Heart right ventricle (tissue), 16 donors: Measurements from ENCODE around the gene PLCB4. TPM values are rescaled to one million over a fixed set of nuclear protein-coding genes. Genes with fewer than 3 reads are reported as not detected.
A peak's percentile ranks its signal among the peaks of the same experiment; 100 is the strongest.

Source experiments
- ATAC-seq, 8 donors: fragments of 200-7000 bp; cut with Tn5 transposase; one replicate each; pipeline ENCODE4 v1.9.1; 2020; ENCODE audit warnings: mild to moderate bottlenecking in 8 of 8, moderate library complexity in 8 of 8, moderate number of reproducible peaks in 1 of 8
- DNase-seq, 2 donors: peaks; one replicate each; pipeline ENCODE4 v3.0.0-alpha.2; 2020
- H3K27ac ChIP-seq, 10 donors: fragments of 200-600 bp; sonication (generic) in 2 of 10; one replicate each; pipeline versions ENCODE4 v1.5.0 to v1.8.0; 2020 to 2022; ENCODE audit warnings: mild to moderate bottlenecking in 3 of 10
- H3K27me3 ChIP-seq, 7 donors: fragments of 200-600 bp; one replicate each; pipeline ENCODE4 v1.8.0; 2021 to 2022; ENCODE audit warnings: mild to moderate bottlenecking in 2 of 7
- H3K36me3 ChIP-seq, 9 donors: fragments of 200-600 bp; sonication (generic) in 1 of 9; one replicate each; pipeline versions ENCODE4 v1.5.0 to v1.8.0; 2020 to 2022; ENCODE audit warnings: mild to moderate bottlenecking in 2 of 9
- H3K4me1 ChIP-seq, 9 donors: fragments of 200-600 bp; sonication (generic) in 1 of 9; one replicate each; pipeline versions ENCODE4 v1.5.0 to v1.8.0; 2020 to 2022; ENCODE audit warnings: mild to moderate bottlenecking in 4 of 9
- H3K4me3 ChIP-seq, 10 donors: fragments of 200-600 bp; sonication (generic) in 2 of 10; one replicate each; pipeline versions ENCODE4 v1.5.0 to v1.8.0; 2020 to 2022; ENCODE audit warnings: mild to moderate bottlenecking in 7 of 10, moderate library complexity in 2 of 10
- H3K9me3 ChIP-seq, 11 donors: fragments of 200-600 bp in 10 of 11; sonication (generic) in 2 of 11; one replicate each; pipeline versions ENCODE4 v1.5.0 to v1.8.0; 2013 to 2022; ENCODE audit warnings: mild to moderate bottlenecking in 2 of 11, control low read depth in 1 of 11, moderate library complexity in 1 of 11
- WGBS, 2 donors: extraction: QIAGEN DNeasy Blood & Tissue Kit; methylation state at CpG; one replicate each; pipeline ENCODE4 v1.1.7; 2013; ENCODE audit warnings: inconsistent platforms in 1 of 2; 5-methylcytosine and 5-hydroxymethylcytosine counted together
- intact Hi-C, 10 donors: fragments of 100-400 bp; cut with DNase I; formaldehyde crosslinking; loops; one replicate each; pipeline versions ENCODE4 v1.11.1 to v1.14.2; 2022
- polyA plus RNA-seq, 2 donors: library from polyadenylated mRNA; stranded (reverse); fragments of 200-250 nt; gene quantifications; one replicate each; pipeline ENCODE4 v1.2.3, GENCODE V29; 2013
- total RNA-seq, 10 donors: library from RNA; stranded (reverse); fragmentation: NEBNext Ultra II Directional in 3 of 10; extraction: Animal tissue kit (Norgen Biotek cat#: 25700) in 3 of 10; gene quantifications; one replicate each; pipeline versions ENCODE4 v1.2.1 to v1.2.4, GENCODE V29; 2021 to 2023
- TF ChIP-seq, protein P1 (sequence below), 9 donors: fragments of 200-600 bp; sonication (generic) in 2 of 9; IDR thresholded peaks; one replicate each; pipeline versions ENCODE4 v1.5.0 to v1.8.0; 2021 to 2022; ENCODE audit warnings: antibody characterized with exemption in 9 of 9, mild to moderate bottlenecking in 5 of 9, moderate library complexity in 1 of 9
- donor health status: Arrhythmogenic right ventricular cardiomyopathy.
- donor health status: ischemic (EF 13 %, LVEDD 7.1; RV severe dilation, severe dysfunction).
- donor health status: healthy with polysubstance abuse.
- donor health status: DM: no; HTN: yes; CAD: no.
- donor health status: DM: no; HTN: no; CAD: no.
- donor health status: ischemic (EF 25% LVEDD 6.9; RV normal size, moderate dysfunction).
- donor health status: ischemic (EF 25% LVEDD 5.7; RV mildly dilated, moderate dysfunction).
- donor health status: healthy.
- donor health status: DM: yes; HTN: yes; CAD: no.
- donor health status: Ischemic cardiomyopathy.
- donor health status: ischemic (EF 35%, LVEDD 5.7; RV mildly dilated, moderate dysfunction).
- donor health status: nonischemic (EF 11% LVEDD 7.7; RV severe dilation, severe dysfunction).
- donor health status: DM: yes; HTN: yes; CAD: no.
- donor health status: PGD.
- donor health status: ischemic (EF 29% LVEDD 5.4; RV normal size, mild dysfunction).
- donor health status: nonischemic (EF 23%, LVEDD 6.1; RV moderate dilation, normal function).

PLCB4 gene
- total and polyA plus RNA-seq, 12 donors = 3.6 to 33.3 (median 28.4) TPM

DNA sequence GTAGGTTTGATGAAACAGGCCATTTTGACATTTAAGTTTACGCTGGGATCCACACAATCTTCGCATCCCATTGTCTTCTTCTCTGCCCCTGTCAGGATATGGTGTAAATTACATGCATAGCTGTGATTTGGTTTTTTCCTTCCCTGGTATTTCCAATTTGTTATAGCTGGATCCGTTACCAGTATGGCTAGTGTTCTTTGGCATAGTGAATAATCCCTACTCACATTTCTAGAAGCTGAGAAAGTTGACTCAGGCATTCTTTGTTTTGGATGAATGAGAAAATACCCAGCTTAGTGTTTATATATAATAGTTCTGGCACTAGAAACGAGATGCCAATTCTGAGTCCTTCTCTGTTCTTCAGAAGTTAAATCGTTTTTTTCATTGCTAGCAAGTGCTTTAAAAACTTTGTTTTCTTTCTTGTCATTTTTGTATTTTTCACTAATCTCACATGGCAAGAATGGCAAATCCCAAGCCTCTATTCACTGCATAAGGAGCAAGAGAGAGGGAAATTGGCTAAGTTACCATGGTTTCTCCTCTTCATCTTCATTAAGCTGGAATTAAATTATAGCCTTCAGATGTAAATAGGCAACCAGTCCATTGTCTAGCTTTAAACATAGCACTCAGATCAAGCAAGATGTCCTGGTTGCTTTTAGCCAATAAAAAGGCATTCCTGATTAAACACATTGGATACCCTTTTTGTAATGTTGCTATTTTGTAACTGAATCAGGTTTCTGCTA, 353.6 kb downstream of the PLCB4 start:
- TF ChIP-seq, protein P1, sequence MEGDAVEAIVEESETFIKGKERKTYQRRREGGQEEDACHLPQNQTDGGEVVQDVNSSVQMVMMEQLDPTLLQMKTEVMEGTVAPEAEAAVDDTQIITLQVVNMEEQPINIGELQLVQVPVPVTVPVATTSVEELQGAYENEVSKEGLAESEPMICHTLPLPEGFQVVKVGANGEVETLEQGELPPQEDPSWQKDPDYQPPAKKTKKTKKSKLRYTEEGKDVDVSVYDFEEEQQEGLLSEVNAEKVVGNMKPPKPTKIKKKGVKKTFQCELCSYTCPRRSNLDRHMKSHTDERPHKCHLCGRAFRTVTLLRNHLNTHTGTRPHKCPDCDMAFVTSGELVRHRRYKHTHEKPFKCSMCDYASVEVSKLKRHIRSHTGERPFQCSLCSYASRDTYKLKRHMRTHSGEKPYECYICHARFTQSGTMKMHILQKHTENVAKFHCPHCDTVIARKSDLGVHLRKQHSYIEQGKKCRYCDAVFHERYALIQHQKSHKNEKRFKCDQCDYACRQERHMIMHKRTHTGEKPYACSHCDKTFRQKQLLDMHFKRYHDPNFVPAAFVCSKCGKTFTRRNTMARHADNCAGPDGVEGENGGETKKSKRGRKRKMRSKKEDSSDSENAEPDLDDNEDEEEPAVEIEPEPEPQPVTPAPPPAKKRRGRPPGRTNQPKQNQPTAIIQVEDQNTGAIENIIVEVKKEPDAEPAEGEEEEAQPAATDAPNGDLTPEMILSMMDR (IDR thresholded peaks at IDR 0.05) = no peak
- Histone ChIP-seq H3K27me3 (no peaks in the 10 kb centered on the region), H3K4me3 (no peak overlapping the region), H3K9me3 (no peaks in the 10 kb centered on the region), H3K27ac (no peak overlapping the region), H3K4me1 (peaks cover 0 to 8% (median 4%) of the 10 kb centered on the region in 9 donors), H3K36me3 (peaks cover 0 to 80% (median 37%) of the 10 kb centered on the region in 9 donors)
- ATAC-seq (no peak), DNase-seq (no peak)
- WGBS, 2 donors = 91 to 93% methylated on average over 5 of the region's 5 CpGs
- intact Hi-C loops = no loop called here

DNA sequence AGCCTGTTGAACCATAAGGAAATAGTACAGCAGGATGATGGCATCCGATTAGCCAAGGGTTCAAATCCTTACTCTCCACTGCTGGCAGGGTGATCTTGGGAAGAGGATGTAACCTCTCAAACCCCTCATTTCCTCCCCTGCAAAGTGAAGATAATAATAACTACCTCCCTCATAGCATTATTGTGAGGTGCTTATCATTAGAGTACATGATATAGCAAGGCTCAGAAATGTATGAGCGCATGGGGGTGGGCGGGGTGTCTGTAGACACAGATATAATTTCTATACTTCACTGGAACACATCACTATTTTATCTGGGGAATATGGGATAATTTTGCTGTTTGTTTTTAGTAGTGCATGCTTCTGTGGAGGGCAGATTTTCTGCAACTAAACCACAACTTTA, 355.7 kb downstream of the PLCB4 start:
- H3K27me3 ChIP-seq = no peaks in the 10 kb centered on the region
- DNase-seq (no peak), ATAC-seq (no peak)
- WGBS, 2 donors = 91 to 95% methylated on average over 3 of the region's 3 CpGs
- H3K4me1 ChIP-seq = peaks cover 0 to 13% (median 6%) of the 10 kb centered on the region in 9 donors
- H3K4me3 ChIP-seq = no peak overlapping the region
- TF ChIP-seq, protein P1 (IDR thresholded peaks at IDR 0.05) = no peak
- H3K27ac ChIP-seq = no peak overlapping the region
- H3K36me3 ChIP-seq = peaks cover 0 to 89% (median 37%) of the 10 kb centered on the region in 9 donors
- no peaks in the 10 kb centered on the region for H3K9me3 ChIP-seq
- intact Hi-C loops = no loop called here

DNA sequence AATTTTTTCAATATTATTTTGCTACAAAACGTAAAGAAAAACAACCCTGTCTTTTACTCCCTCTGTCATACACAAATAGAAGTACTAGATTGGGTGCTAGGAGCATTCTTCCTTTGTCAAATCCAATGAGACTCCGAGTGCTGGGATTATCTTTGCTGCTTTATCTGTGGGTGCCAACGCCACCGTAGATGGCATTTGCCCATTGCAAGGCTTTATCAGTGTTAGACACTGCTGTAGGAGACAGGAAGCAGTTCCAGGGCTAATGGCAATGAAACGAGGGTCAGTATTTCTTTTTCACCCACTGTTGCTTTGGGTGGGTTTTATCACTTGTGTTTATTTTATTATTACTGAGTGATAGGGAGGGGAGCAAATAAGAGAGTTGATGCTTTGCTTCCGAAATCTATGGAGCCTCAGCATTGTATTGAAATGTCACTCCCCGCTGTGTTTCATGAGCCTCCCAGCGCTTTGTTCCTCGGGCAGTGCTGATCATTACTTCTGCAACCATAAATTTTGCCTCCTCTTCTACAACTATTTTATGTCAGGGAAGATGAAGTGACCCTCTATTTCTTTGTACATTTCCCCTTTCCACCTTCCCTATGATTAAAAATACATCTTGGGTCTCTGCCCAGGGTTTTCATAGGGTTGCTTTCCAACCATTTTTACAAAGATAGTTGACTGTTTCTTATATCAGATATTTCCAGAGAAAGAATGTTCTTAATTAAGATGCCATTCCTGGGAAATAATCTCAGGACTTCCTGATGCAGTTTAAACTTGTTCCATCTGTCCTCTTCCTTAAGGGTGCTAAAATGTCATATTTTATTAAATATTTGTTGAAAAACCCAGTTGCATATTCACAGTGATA, 358.8 kb downstream of the PLCB4 start:
- H3K4me1 ChIP-seq = peaks cover 0 to 13% (median 6%) of the 10 kb centered on the region in 9 donors
- peaks cover 0 to 79% (median 18%) of the 10 kb centered on the region in 9 donors for H3K36me3 ChIP-seq
- DNase-seq = no peak
- ATAC-seq = peak in 3 of 8 donors; percentile 18 to 49 (median 35)
- no peak overlapping the region for H3K27ac ChIP-seq
- H3K27me3 ChIP-seq = no peaks in the 10 kb centered on the region
- TF ChIP-seq, protein P1 (IDR thresholded peaks at IDR 0.05) = no peak
- WGBS, 2 donors = 58 to 59% methylated on average over 9 of the region's 9 CpGs
- no peak overlapping the region for H3K4me3 ChIP-seq
- intact Hi-C loops = no loop called here
- no peaks in the 10 kb centered on the region for H3K9me3 ChIP-seq

DNA sequence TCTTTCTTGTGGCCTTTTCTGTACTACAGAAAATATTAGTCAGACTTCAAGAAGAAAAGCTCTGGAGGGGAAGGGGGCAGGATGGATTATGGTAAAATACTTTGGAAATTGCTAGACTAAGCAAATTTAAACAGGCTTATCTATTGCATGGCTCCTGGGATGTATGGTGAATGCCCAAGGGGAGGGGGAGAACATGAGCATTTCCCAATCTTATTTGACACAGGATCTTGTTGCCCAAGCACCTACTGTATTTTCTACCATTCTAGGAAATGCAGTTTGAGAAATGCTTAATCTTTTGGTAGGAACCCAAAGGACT, 359.4 kb downstream of the PLCB4 start:
- no peak overlapping the region for H3K27ac ChIP-seq
- H3K36me3 ChIP-seq = peaks cover 0 to 79% (median 18%) of the 10 kb centered on the region in 9 donors
- no peak overlapping the region for H3K4me3 ChIP-seq
- no peak for DNase-seq
- TF ChIP-seq, protein P1 (IDR thresholded peaks at IDR 0.05) = no peak
- intact Hi-C loops = no loop called here
- no peak for ATAC-seq
- H3K4me1 ChIP-seq = peaks cover 0 to 13% (median 6%) of the 10 kb centered on the region in 9 donors
- no peaks in the 10 kb centered on the region for H3K27me3 ChIP-seq
- no peaks in the 10 kb centered on the region for H3K9me3 ChIP-seq
